Left forelimb (tissue), 1 donor: ENCODE measurements around the gene CMSS1.
"Not testable (repeated sequence)": the region's sequence is repeated elsewhere in the genome, so short reads cannot be mapped to it uniquely, and the experiment has no call there.

Experiments
- DNase-seq: peaks from one replicate; pipeline ENCODE4 v3.0.0-alpha.2; 2018; ENCODE audit warnings: low spot score

The CMSS1 gene

GRCh38 chr3:99818818-99819217 lies 1.2 kb downstream of the CMSS1 start:
- no peak for DNase-seq

DNA sequence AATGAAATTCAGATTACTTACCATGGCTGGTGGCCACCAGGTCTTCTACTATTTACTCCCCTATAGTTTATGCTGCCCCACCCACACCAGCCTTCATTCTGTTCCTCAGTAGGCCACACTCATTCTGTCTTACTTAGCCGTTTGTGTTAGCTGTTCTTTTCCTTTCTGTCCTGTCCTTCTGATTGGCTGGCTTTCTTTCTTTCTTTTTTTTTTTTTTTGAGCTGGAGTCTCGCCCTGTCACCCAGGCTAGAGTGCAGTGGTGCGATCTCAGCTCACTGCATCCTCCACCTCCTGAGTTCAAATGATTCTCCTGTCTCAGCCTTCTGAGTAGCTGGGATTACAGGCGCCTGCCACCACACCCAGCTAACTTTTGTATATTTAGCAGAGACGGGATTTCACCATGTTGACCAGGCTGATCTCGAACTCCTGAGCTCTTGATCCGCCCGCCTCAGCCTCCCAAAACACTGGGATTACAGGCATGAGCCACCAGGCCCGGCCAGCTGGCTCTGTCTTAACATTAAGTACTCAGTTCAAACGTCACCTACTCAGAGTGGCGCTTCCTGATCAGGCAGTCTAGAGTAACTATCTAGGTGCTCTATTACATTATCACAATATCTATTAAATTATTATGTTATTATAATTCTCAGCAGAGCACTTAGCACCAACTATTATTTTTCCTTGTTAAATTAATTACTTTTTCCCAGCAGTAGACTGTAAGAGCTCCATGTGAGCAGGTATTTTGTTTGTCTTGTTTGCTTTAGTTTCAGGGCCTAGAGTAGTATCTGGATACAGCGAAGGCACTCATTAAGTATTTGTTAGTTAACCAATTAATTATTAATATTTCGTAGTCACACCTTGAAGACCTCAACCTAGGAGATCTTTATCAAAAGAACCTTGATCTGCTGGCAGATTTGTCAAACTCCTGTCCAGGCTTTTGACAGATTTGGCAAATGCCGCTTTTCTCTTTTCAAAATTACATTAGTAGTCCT lies 6.4 kb downstream of the CMSS1 start:
- no peak for DNase-seq

GRCh38 chr3:99825004-99825640 lies 7.5 kb downstream of the CMSS1 start:
- no peak for DNase-seq

DNA sequence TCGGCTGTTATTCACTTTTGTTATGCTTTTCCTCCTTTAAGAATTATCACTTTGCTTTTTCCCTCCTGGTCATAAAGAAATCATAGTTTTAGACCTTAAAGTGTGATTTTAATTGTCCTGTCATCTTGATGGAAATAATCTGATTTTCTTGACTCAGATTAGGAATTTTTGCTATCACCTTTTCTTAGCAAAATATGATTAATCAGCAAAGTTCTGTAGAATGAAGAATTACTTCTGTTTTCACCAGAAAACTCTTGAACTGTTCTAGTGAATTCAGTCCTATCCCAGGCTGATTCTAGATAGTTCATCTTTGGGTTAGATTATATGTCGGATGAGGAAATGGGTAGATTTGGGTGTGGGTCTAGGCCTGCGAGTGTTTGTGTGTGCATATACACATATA lies 12.2 kb downstream of the CMSS1 start:
- DNase-seq, result no peak

GRCh38 chr3:99833617-99834205 lies 16.0 kb downstream of the CMSS1 start:
- no peak for DNase-seq

- DNase-seq, result no peak
Observed at GRCh38 chr3:99834211-99834957, 16.7 kb downstream of the CMSS1 start.

DNA sequence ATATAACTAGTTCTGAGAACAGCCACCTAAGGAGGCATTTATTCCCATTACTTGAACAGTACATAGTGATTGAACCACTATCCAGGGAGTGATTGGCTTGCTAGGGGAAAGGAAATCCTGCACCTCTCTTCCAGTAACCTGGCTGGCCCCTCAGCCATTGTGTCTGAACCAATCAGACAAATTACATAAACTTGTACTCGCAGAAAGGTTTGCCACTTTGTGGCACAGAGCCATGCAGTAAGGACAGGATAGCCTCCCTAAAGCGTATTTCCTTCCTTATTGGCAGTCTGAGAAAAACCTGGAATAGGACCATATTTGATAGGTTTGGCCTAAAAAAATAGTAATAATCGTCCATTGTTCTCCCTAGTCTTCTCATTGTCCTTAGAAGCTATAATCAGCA lies 19.0 kb downstream of the CMSS1 start:
- DNase-seq, result no peak

DNA sequence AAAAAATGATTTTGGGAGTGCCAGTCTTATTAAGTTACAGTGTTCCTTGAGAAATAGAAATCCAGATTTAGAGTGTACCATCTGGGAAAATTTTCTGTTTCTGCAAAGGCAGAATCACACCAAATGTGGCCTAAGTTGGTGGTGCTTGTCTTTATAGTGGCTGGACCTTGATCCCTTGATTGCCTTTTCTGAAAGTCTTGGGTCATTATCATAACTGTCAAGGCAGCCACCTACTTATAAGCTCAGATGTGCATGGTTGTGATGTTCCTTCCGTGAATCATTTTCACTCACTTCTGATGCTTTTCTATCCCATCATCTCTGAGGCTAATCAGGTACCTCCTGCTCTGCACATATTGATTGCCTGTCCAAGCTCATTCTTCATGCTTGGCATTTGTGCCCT lies 20.1 kb downstream of the CMSS1 start:
- no peak for DNase-seq

DNA sequence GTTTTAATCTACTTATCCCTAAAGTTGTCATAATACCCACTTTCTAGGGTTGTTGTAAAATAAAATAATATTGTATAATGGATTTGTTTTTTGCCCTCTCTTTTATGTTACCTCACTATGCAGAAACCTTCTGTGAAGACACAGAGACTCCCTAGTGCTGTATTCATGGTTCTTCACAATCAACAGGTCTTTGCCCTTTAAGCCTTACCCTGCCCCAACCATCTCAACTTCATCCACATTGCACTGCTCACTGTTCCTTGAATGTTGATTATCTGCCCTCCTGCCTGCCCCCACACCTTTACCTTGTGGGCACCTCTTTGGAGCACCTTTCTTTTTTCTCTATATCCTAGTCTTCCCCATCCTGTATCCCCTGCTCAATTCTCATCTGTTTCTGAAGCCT lies 21.1 kb downstream of the CMSS1 start:
- no peak for DNase-seq

GRCh38 chr3:99839613-99840012 lies 22.0 kb downstream of the CMSS1 start:
- no peak for DNase-seq

- DNase-seq, result not testable (repeated sequence)
Observed at GRCh38 chr3:99841949-99842348, 24.3 kb downstream of the CMSS1 start.

- DNase-seq, result no peak
Observed at GRCh38 chr3:99842826-99843589, 25.3 kb downstream of the CMSS1 start.

DNA sequence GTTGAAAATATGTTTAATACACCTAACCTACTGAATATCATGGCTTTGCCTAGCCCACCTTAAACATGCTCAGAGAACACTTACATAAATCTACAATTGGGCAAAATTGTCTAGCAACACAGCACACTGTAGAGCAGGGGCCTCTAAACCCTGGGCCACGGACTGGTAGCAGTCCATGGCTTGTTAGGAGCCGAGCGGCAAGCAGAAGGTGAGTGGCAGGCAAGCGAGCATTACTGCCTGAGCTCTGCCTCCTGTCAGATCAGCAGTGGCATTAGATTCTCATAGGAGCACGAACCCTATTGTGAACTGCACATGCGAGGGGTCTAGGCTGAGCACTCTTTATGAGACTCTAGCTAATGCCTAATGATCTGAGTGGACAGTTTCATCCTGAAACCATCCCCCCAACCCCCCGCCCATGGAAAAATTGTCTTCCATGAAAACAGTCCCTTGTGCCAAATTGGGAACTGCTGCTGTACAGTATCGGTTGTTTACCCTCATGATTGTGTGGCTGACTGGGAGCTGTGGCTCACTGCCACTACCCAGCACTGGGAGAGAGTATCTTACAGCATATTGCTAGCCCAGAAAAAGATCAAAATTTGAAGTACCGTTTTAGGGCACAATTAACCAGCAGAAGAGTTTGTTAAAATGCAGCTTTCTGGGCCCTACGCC lies 26.1 kb downstream of the CMSS1 start:
- DNase-seq, result no peak

DNA sequence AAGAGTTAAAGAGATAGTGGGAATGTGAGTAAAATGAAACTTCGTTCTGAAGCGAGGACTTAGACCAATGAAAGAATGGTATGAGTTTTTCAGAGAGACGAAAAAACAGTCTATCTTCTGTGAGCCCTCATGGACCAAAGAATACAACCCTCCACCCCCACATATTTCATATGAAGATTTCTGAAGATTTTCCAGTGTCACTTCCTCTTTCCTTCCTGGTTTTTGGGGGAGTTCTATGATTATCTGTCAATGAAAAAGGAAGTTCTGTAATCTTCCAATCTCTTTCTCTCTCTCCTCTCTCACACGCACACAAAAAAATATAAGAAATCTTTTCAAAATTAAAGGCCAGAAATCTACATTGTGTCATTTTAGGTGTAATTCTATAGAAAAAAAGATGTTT lies 27.7 kb downstream of the CMSS1 start:
- no peak for DNase-seq

- DNase-seq, result no peak
Observed at GRCh38 chr3:99845999-99846398, 28.3 kb downstream of the CMSS1 start.

GRCh38 chr3:99846477-99847160 lies 29.0 kb downstream of the CMSS1 start:
- DNase-seq, result no peak

DNA sequence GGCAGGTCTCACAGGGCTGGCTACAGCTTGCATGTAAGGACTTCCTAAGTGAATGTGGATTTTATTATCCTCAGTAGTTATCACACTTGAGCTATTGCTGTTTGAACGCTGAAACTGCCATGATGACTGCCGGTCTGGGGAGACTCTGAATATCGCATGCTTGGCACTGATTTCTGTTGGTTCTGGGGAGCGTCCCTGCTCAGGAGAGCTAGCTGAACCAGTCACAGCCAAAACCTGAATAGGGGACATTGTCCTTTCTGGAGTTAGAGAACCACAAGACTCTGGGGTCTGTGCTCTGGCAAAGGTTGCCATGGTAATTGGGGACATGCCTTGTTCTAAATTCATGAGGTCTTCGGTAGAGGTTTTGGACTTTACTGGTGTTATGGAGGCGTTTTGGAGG lies 30.8 kb downstream of the CMSS1 start:
- DNase-seq, result no peak

DNA sequence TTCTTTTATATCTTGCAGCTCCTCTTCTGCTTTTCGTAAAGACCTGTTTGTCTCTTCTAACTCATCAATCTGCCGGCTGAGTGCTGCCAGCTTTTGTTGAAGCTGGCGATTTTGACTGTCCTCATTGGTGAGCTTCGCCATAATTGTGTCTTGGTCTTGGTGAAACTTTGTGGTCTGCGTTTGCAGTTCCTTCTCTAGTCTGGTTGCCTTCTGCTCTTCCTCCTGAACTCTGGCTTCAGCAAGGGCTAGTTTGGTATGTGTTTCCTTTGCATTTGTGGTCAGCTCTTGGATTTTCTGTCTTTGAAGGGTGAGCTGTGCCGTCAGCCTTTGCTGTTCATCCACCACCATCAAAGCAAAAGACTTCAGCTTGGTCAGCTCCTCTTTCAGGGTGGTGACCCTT lies 32.9 kb downstream of the CMSS1 start:
- no peak for DNase-seq

DNA sequence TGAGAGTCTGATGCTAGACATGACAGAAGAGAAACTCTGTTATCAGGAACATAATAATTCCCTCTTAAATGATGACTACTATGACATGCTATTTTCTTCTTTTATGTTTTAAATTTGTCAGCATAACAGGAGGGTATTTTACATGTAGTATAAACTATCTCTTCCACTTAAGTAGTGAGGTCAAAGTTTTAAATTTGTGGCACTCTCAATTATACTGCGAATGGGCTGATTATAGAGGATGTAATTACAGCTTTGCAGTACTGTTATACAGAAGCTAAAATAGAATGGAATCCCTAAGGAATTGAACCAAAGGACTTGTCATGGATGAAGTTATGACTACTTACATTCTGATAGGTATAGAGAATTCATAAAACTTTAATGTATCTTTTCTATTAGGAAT lies 34.3 kb downstream of the CMSS1 start:
- DNase-seq, result no peak

- no peak for DNase-seq
Observed at GRCh38 chr3:99852851-99853250, 35.2 kb downstream of the CMSS1 start.
